ENCODE results near the gene VAC14. TPM values are rescaled to one million over a fixed set of nuclear protein-coding genes. Genes with fewer than 3 reads are reported as not detected.

Gene VAC14
- total RNA-seq, 1 donor from 2014 or later: 20.6 TPM

GRCh38 chr16:70703835-70704381, 97.0 kb downstream of the VAC14 start:
- DNase-seq: no peak

- DNase-seq: no peak
These were observed 97.7 kb downstream of the VAC14 start for GRCh38 chr16:70703041-70703834.

GRCh38 chr16:70702624-70703023, 98.3 kb downstream of the VAC14 start:
- DNase-seq: no peak

GRCh38 chr16:70701998-70702397, 99.0 kb downstream of the VAC14 start:
- DNase-seq: no peak

- DNase-seq: no peak
These were observed 99.4 kb downstream of the VAC14 start for GRCh38 chr16:70701596-70701995.

GRCh38 chr16:70701036-70701435, 99.9 kb downstream of the VAC14 start:
- no peak for DNase-seq

- DNase-seq: no peak
These were observed 100.6 kb downstream of the VAC14 start for GRCh38 chr16:70700101-70701020.

GRCh38 chr16:70699696-70700095, 101.3 kb downstream of the VAC14 start:
- no peak for DNase-seq

GRCh38 chr16:70698901-70699300, 102.1 kb downstream of the VAC14 start:
- no peak for DNase-seq

GRCh38 chr16:70697594-70698170, 103.3 kb downstream of the VAC14 start:
- no peak for DNase-seq

GRCh38 chr16:70696952-70697593, 103.9 kb downstream of the VAC14 start:
- DNase-seq: no peak

GRCh38 chr16:70696355-70696754, 104.6 kb downstream of the VAC14 start:
- DNase-seq: no peak

- DNase-seq: peak; percentile 78
These were observed 105.5 kb downstream of the VAC14 start for GRCh38 chr16:70695331-70696070.

- no peak for DNase-seq
These were observed 106.1 kb downstream of the VAC14 start for GRCh38 chr16:70694868-70695218.

- DNase-seq: peak; percentile 65
These were observed 106.7 kb downstream of the VAC14 start for GRCh38 chr16:70694088-70694867.

- no peak for DNase-seq
These were observed 107.9 kb downstream of the VAC14 start for GRCh38 chr16:70692873-70693671.

- DNase-seq: no peak
These were observed 108.7 kb downstream of the VAC14 start for GRCh38 chr16:70692130-70692872.

GRCh38 chr16:70691223-70692129, 109.5 kb downstream of the VAC14 start:
- peak; percentile 59 for DNase-seq
